T-cell (primary cell): ENCODE data around the gene PRKAR1B. TPM values are rescaled to one million over a fixed set of nuclear protein-coding genes. Genes with fewer than 3 reads are reported as not detected.

Experiments used
- ATAC-seq, 4 experiments: fragments of 200-7000 bp in 3 of 4; fragments of 150-1000 bp in 1 of 4; cut with Tn5 transposase; replicated peaks in 1 of 4; 1 replicate in 3 of 4; 2 replicates in 1 of 4; pipeline ENCODE4 v1.10.0; 2021; ENCODE audit warnings: moderate library complexity in 3 of 4, mild to moderate bottlenecking in 2 of 4, moderate number of reproducible peaks in 1 of 4
- CTCF ChIA-PET, 2 donors: fragments of 300-600 bp; sonication (Branson Sonifier 250); formaldehyde crosslinking; loops; one replicate each; lab custom pipeline; 2022; ENCODE audit warnings: antibody characterized with exemption in 2 of 2; lab: Charles Lee
- POLR2A ChIA-PET, 2 donors: fragments of 300-600 bp; sonication (Branson Sonifier 250); formaldehyde crosslinking; loops; one replicate each; lab custom pipeline; 2022; ENCODE audit warnings: antibody characterized with exemption in 2 of 2; lab: Charles Lee
- DNase-seq, 35 experiments: peaks; one replicate each; pipeline versions ENCODE4 v3.0.0 to v3.0.0-alpha.2; 2013 to 2023
- H3K27ac ChIP-seq: one replicate; pipeline ENCODE4 v1.5.1; 2013; ENCODE audit warnings: low read length
- H3K27me3 ChIP-seq, 2 experiments: replicated peaks in 1 of 2; 1 replicate in 1 of 2; 2 replicates in 1 of 2; pipeline versions ENCODE4 v1.6.1 to v1.7.0; 2013; ENCODE audit warnings: low read length in 1 of 2, mixed read lengths in 1 of 2; ENCODE audit not compliant: control insufficient read depth in 2 of 2, insufficient read depth in 2 of 2; ENCODE audit errors: extremely low read depth in 1 of 2
- H3K36me3 ChIP-seq, 2 donors: 1 replicate in 1 of 2; 2 replicates in 1 of 2; pipeline versions ENCODE4 v1.6.1 to v1.7.0; 2013; ENCODE audit warnings: low read length in 1 of 2; ENCODE audit not compliant: control insufficient read depth in 2 of 2, insufficient read depth in 1 of 2; ENCODE audit errors: extremely low read depth in 1 of 2
- H3K4me1 ChIP-seq, 2 experiments: 1 replicate in 1 of 2; 2 replicates in 1 of 2; pipeline versions ENCODE4 v1.6.1 to v1.7.0; 2013; ENCODE audit warnings: low read length in 2 of 2, mixed read lengths in 1 of 2; ENCODE audit not compliant: insufficient read depth in 2 of 2, control insufficient read depth in 1 of 2; ENCODE audit errors: extremely low read depth in 1 of 2
- H3K4me3 ChIP-seq, 2 donors: 1 replicate in 1 of 2; 2 replicates in 1 of 2; pipeline versions ENCODE4 v1.5.1 to v1.7.0; 2013; ENCODE audit warnings: mild to moderate bottlenecking in 2 of 2, low read length in 1 of 2, moderate library complexity in 1 of 2; ENCODE audit not compliant: control insufficient read depth in 1 of 2; ENCODE audit errors: extremely low read depth in 1 of 2
- H3K9me3 ChIP-seq: 2 replicates; pipeline ENCODE4 v1.7.0; 2013
- H3K27ac Mint-ChIP-seq, 2 donors: one replicate each; pipeline ENCODE4 v1.8.0; 2020 to 2021; ENCODE audit warnings: mild to moderate bottlenecking in 2 of 2, mixed read lengths in 2 of 2
- H3K27me3 Mint-ChIP-seq, 2 donors: one replicate each; pipeline ENCODE4 v1.8.0; 2021 to 2022; ENCODE audit warnings: mixed read lengths in 2 of 2
- H3K36me3 Mint-ChIP-seq: one replicate; pipeline ENCODE4 v1.8.0; 2021; ENCODE audit warnings: mixed read lengths
- H3K4me1 Mint-ChIP-seq, 3 donors: one replicate each; pipeline ENCODE4 v1.8.0; 2020 to 2022; ENCODE audit warnings: mixed read lengths in 3 of 3, mild to moderate bottlenecking in 1 of 3
- H3K4me3 Mint-ChIP-seq, 3 donors: one replicate each; pipeline ENCODE4 v1.8.0; 2020 to 2022; ENCODE audit warnings: mild to moderate bottlenecking in 3 of 3, mixed read lengths in 3 of 3, moderate library complexity in 3 of 3
- H3K9me3 Mint-ChIP-seq, 3 donors: one replicate each; pipeline ENCODE4 v1.8.0; 2020 to 2022; ENCODE audit warnings: mixed read lengths in 3 of 3
- WGBS: methylation state at CpG from one replicate; pipeline ENCODE4 v1.1.5; 2013; ENCODE audit warnings: missing lambda C conversion rate; ENCODE audit not compliant: insufficient coverage; 5-methylcytosine and 5-hydroxymethylcytosine counted together
- total RNA-seq, 35 experiments: library from RNA in 6 of 35; stranded (reverse) in 6 of 35; fragments of 120-200 nt in 1 of 35; gene quantifications; one replicate each; pipeline versions ENCODE4 v1.2.1 to v1.2.4 and lab custom pipeline; 2013 to 2026

The PRKAR1B gene
- total RNA-seq, 5 donors from 2014 or later (not counting 1 experiment from before 2014, with no cell fraction given) = 20.7 to 35.4 (median 24.4) TPM

- H3K36me3 Mint-ChIP-seq = peaks cover 16% of the 10 kb centered on the region
- H3K36me3 ChIP-seq = peaks cover 0 to 2% of the 10 kb centered on the region in 2 donors
- no peaks in the 10 kb centered on the region for H3K27me3 Mint-ChIP-seq
- peaks cover 0 to 7% (median 4%) of the 10 kb centered on the region in 3 donors for H3K9me3 Mint-ChIP-seq
- peak; percentile 49 to 60 (median 54) for ATAC-seq
- POLR2A ChIA-PET = interaction anchor here in 1 of 2 donors (0.5 kb wide), 1 partner anchor 35 kb away, joined by 4 read pairs; no protein-coding TSS in a partner anchor
- H3K4me3 Mint-ChIP-seq = peak overlapping the region; percentile 89 to 96 (median 89)
- H3K4me1 Mint-ChIP-seq = peaks cover 17 to 44% (median 32%) of the 10 kb centered on the region in 3 donors
- peak overlapping the region; percentile 94 for H3K27ac ChIP-seq
- no peaks in the 10 kb centered on the region for H3K9me3 ChIP-seq
- peak overlapping the region; percentile 53 to 92 for H3K4me3 ChIP-seq
- DNase-seq = peak in 1 of 35 experiments; percentile 20
- peak overlapping the region; percentile 93 to 98 for H3K27ac Mint-ChIP-seq
- WGBS = 32% methylated on average over 27 of the region's 30 CpGs
- CTCF ChIA-PET = no interaction called here
- peaks cover 0 to 4% of the 10 kb centered on the region in 2 experiments for H3K27me3 ChIP-seq
- H3K4me1 ChIP-seq = peaks cover 7 to 33% of the 10 kb centered on the region in 2 experiments
Observed at GRCh38 chr7:583410-584121, 143.5 kb downstream of the PRKAR1B start.

GRCh38 chr7:582931-583330, 144.2 kb downstream of the PRKAR1B start:
- H3K4me1 Mint-ChIP-seq = peaks cover 17 to 41% (median 32%) of the 10 kb centered on the region in 3 donors
- CTCF ChIA-PET = no interaction called here
- DNase-seq = peak in 1 of 35 experiments; percentile 50
- ATAC-seq = no peak
- peaks cover 11% of the 10 kb centered on the region for H3K36me3 Mint-ChIP-seq
- Histone ChIP-seq H3K4me1 (peaks cover 7 to 33% of the 10 kb centered on the region in 2 experiments), H3K27ac (peak overlapping the region; percentile 94), H3K4me3 (peak overlapping the region in 1 of 2 donors; percentile 92), H3K9me3 (no peaks in the 10 kb centered on the region), H3K27me3 (peaks cover 0 to 4% of the 10 kb centered on the region in 2 experiments), H3K36me3 (peaks cover 0 to 2% of the 10 kb centered on the region in 2 donors)
- peaks cover 0 to 3% (median 0%) of the 10 kb centered on the region in 3 donors for H3K9me3 Mint-ChIP-seq
- H3K27ac Mint-ChIP-seq = peak overlapping the region in 1 of 2 donors; percentile 93
- POLR2A ChIA-PET = no interaction called here
- WGBS = 74% methylated on average over 15 of the region's 23 CpGs
- H3K27me3 Mint-ChIP-seq = no peaks in the 10 kb centered on the region
- H3K4me3 Mint-ChIP-seq = peak overlapping the region; percentile 89 to 96 (median 89)

- Mint-ChIP-seq H3K27me3 (no peaks in the 10 kb centered on the region), H3K27ac (peak overlapping the region in 1 of 2 donors; percentile 31), H3K9me3 (peaks cover 0 to 3% (median 0%) of the 10 kb centered on the region in 3 donors), H3K4me1 (peaks cover 17 to 41% (median 32%) of the 10 kb centered on the region in 3 donors), H3K36me3 (peaks cover 11% of the 10 kb centered on the region), H3K4me3 (peak overlapping the region; percentile 6 to 96 (median 68))
- H3K36me3 ChIP-seq = peaks cover 0 to 2% of the 10 kb centered on the region in 2 donors
- ATAC-seq = no peak
- no peak for DNase-seq
- peaks cover 0 to 4% of the 10 kb centered on the region in 2 experiments for H3K27me3 ChIP-seq
- no peak overlapping the region for H3K27ac ChIP-seq
- H3K9me3 ChIP-seq = no peaks in the 10 kb centered on the region
- peaks cover 7 to 33% of the 10 kb centered on the region in 2 experiments for H3K4me1 ChIP-seq
- H3K4me3 ChIP-seq = no peak overlapping the region
- WGBS = 94% methylated on average over 42 of the region's 43 CpGs
- CTCF ChIA-PET = no interaction called here
- POLR2A ChIA-PET = interaction anchor here in 1 of 2 donors (0.6 kb wide), 1 partner anchor 579 kb away, joined by 3 read pairs; no protein-coding TSS in a partner anchor
Observed at GRCh38 chr7:582081-582835, 144.8 kb downstream of the PRKAR1B start.

GRCh38 chr7:578386-578785, 148.7 kb downstream of the PRKAR1B start:
- H3K27ac Mint-ChIP-seq = no peak overlapping the region
- no peak overlapping the region for H3K4me3 Mint-ChIP-seq
- Histone ChIP-seq H3K27ac (no peak overlapping the region), H3K27me3 (no peaks in the 10 kb centered on the region), H3K9me3 (no peaks in the 10 kb centered on the region), H3K4me3 (no peak overlapping the region), H3K4me1 (peaks cover 4 to 6% of the 10 kb centered on the region in 2 experiments), H3K36me3 (peaks cover 0 to 12% of the 10 kb centered on the region in 2 donors)
- ChIA-PET CTCF (no interaction called here), POLR2A (no interaction called here)
- H3K27me3 Mint-ChIP-seq = no peaks in the 10 kb centered on the region
- no peak for ATAC-seq
- DNase-seq = no peak
- peaks cover 5 to 10% (median 9%) of the 10 kb centered on the region in 3 donors for H3K4me1 Mint-ChIP-seq
- WGBS = 100% methylated on average over 1 of the region's 16 CpGs
- H3K36me3 Mint-ChIP-seq = peaks cover 13% of the 10 kb centered on the region
- no peaks in the 10 kb centered on the region for H3K9me3 Mint-ChIP-seq

GRCh38 chr7:577741-578370, 149.2 kb downstream of the PRKAR1B start:
- CTCF ChIA-PET = no interaction called here
- H3K27me3 Mint-ChIP-seq = no peaks in the 10 kb centered on the region

GRCh38 chr7:577278-577665, 149.8 kb downstream of the PRKAR1B start:
- Histone ChIP-seq H3K36me3 (peaks cover 0 to 12% of the 10 kb centered on the region in 2 donors), H3K4me3 (no peak overlapping the region), H3K4me1 (no peaks in the 10 kb centered on the region), H3K27ac (no peak overlapping the region), H3K27me3 (no peaks in the 10 kb centered on the region), H3K9me3 (no peaks in the 10 kb centered on the region)
- CTCF ChIA-PET = no interaction called here
- no peak overlapping the region for H3K27ac Mint-ChIP-seq
- peaks cover 13% of the 10 kb centered on the region for H3K36me3 Mint-ChIP-seq
- ATAC-seq = no peak
- no peak for DNase-seq
- H3K4me1 Mint-ChIP-seq = peaks cover 0 to 6% (median 4%) of the 10 kb centered on the region in 3 donors
- no peaks in the 10 kb centered on the region for H3K27me3 Mint-ChIP-seq
- POLR2A ChIA-PET = no interaction called here
- H3K4me3 Mint-ChIP-seq = no peak overlapping the region
- 97% methylated on average over 22 of the region's 22 CpGs for WGBS
- H3K9me3 Mint-ChIP-seq = no peaks in the 10 kb centered on the region

More at GRCh38 chr7:577741-578370, 149.2 kb downstream of the PRKAR1B start:
- Mint-ChIP-seq H3K36me3 (peaks cover 13% of the 10 kb centered on the region), H3K27ac (no peak overlapping the region), H3K9me3 (no peaks in the 10 kb centered on the region), H3K4me1 (peaks cover 0 to 6% (median 6%) of the 10 kb centered on the region in 3 donors), H3K4me3 (no peak overlapping the region)
- Histone ChIP-seq H3K9me3 (no peaks in the 10 kb centered on the region), H3K36me3 (peaks cover 0 to 12% of the 10 kb centered on the region in 2 donors), H3K27ac (no peak overlapping the region), H3K4me1 (peaks cover 0 to 1% of the 10 kb centered on the region in 2 experiments), H3K4me3 (no peak overlapping the region), H3K27me3 (no peaks in the 10 kb centered on the region)
- DNase-seq = no peak
- ATAC-seq = no peak
- POLR2A ChIA-PET = no interaction called here
- 98% methylated on average over 16 of the region's 30 CpGs for WGBS
